ENCODE results near the gene MANEA.

MANEA gene, protein sequence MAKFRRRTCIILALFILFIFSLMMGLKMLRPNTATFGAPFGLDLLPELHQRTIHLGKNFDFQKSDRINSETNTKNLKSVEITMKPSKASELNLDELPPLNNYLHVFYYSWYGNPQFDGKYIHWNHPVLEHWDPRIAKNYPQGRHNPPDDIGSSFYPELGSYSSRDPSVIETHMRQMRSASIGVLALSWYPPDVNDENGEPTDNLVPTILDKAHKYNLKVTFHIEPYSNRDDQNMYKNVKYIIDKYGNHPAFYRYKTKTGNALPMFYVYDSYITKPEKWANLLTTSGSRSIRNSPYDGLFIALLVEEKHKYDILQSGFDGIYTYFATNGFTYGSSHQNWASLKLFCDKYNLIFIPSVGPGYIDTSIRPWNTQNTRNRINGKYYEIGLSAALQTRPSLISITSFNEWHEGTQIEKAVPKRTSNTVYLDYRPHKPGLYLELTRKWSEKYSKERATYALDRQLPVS

DNA sequence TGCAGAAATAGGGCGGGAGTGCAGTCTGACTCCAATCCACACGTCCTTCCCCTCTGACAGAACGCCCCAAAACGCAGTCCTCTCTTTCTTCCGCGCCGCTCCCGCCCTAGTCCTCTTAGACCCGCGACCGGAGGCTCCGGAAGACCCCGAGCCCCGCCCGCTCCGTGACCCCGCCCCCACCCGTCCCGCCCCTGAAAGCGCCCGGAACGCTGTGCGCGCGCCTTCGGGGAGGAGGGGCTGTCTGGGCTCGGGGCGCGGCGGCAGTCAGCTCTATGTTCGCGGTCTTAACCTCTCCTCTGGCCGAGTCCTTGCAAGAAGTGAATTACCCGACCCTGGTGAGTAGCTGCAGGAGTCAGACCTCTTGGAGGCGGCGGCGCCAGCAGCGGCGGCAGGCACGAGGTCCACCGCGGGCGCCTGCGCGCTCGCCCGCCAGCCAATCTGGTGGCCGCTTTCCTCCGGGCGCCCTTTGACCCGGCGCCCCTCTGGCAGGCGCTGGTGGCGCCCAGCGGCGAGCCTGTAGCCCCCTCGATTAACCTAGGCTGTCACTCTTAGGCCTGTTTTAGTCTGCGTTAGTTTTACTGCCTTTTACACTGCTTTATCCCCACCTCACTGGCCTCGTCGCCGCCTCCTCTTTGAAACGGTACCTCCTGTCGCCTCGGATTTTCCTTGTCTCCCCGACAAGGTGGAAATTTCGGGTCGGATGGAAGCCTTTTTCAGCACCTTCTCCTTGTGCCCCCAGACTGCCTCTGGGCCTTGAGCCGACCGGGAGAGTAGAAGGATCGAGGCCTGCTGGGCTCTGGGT is at the start of gene MANEA:
Gene MANEA (plus strand): TSS at position 232 of the 802 bp plus-strand sequence. CDS start 8,905 bp downstream, outside the sequence.
- Histone ChIP-seq H3K4me1 (ENCODE audit: insufficient read depth, low read length) (peaks cover 16% of the 10 kb centered on the region), H3K4me3 (ENCODE audit: low read depth in 1 of 2, low read length in 2 of 2) (peak within 1 kb of the TSS; percentile 78 to 85), H3K9me3 (ENCODE audit: low read length) (no peaks in the 10 kb centered on the region)

DNA sequence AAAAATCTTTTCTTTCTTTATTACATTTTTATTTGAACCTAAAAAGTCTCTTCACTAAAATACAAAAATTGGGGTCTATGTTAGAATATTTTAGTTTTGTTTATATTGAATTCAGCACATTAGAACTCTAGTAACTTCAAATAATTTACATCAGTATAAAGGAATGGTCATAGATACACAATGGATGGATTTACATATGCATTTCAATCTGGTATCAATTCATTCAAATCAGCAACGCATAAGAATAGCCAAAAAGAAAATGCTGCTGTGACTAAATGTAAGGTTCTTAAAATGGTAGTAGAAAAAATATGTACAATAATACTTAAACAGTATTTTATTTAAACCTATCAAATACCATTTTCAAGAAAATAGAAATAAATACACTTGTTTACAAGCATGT is 47.6 kb upstream of the MANEA start:
- Histone ChIP-seq H3K36me3 (ENCODE audit: insufficient read depth, low read length) (no peaks in the 10 kb centered on the region), H3K9me3 (ENCODE audit: low read length) (no peaks in the 10 kb centered on the region), H3K4me3 (ENCODE audit: low read depth in 1 of 2, low read length in 2 of 2) (no peak overlapping the region), H3K9ac (ENCODE audit: low read length) (no peak overlapping the region), H3K27ac (ENCODE audit: low read depth, low read length) (no peak overlapping the region), H3K4me1 (ENCODE audit: insufficient read depth, low read length) (peaks cover 9% of the 10 kb centered on the region), H3K27me3 (ENCODE audit: control insufficient read depth in 1 of 2, insufficient read depth in 2 of 2, low read length in 2 of 2) (no peaks in the 10 kb centered on the region)

More for the DNA sequence above, at the start of gene MANEA:
- peak within 1 kb of the TSS; percentile 85 for H3K27ac ChIP-seq (ENCODE audit: low read depth, low read length)
- H3K9ac ChIP-seq (ENCODE audit: low read length): peak within 1 kb of the TSS; percentile 94
- no peaks in the 10 kb centered on the region for H3K36me3 ChIP-seq (ENCODE audit: insufficient read depth, low read length)
- H3K27me3 ChIP-seq (ENCODE audit: control insufficient read depth in 1 of 2, insufficient read depth in 2 of 2, low read length in 2 of 2): no peaks in the 10 kb centered on the region

DNA sequence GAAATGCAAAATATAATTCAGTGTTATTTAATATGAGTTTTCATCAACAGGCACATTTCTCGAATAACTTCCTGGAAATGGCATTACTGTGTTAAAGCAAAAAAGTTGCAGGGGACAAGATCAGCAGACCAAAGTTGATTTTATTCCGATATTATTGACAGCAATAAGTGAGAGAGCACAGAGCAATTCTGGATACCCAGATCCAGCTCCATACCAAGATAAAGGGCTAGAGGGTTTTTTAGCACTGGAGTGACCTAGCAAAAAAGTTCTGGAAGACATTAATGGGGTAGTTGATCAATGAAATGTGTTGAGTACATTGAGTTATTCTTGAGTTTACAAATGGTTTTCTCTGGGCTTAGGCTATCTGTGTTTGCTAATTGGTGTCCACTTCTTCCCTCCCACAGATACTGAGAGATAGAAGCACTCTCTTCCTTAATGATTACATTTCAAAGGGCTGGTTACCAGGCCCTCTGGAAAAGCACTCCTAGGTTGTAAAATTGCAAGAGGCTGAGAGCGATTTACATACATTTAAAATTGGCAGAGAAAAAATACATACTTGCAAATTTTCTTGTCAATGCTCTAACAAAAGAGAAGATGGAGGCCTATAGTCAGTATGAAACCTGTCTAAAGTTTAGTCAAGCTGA is 47.0 kb upstream of the MANEA start:
- Histone ChIP-seq H3K36me3 (ENCODE audit: insufficient read depth, low read length) (no peaks in the 10 kb centered on the region), H3K4me3 (ENCODE audit: low read depth in 1 of 2, low read length in 2 of 2) (no peak overlapping the region), H3K4me1 (ENCODE audit: insufficient read depth, low read length) (peaks cover 9% of the 10 kb centered on the region), H3K27me3 (ENCODE audit: control insufficient read depth in 1 of 2, insufficient read depth in 2 of 2, low read length in 2 of 2) (no peaks in the 10 kb centered on the region), H3K27ac (ENCODE audit: low read depth, low read length) (no peak overlapping the region), H3K9ac (ENCODE audit: low read length) (no peak overlapping the region), H3K9me3 (ENCODE audit: low read length) (no peaks in the 10 kb centered on the region)

DNA sequence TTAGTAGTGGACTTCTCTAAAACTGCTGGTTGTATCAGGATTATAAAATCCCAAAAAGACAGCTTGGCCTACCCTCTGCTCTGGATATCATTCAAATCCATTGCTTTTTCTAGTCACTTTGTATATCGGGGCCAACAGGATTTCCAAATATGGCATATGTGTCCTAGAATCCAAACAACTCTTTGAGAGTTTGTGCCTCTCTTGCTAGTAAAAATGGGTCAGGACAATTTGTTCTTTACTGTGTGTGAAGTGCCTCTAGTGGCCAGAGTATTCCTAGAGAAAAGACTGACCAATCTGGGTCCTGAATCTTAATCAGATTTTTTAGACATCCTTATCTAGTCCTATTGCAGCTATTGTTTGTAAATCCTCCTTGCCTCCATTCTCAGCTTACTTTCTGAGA is 33.5 kb upstream of the MANEA start:
- Histone ChIP-seq H3K27ac (ENCODE audit: low read depth, low read length) (no peak overlapping the region), H3K9ac (ENCODE audit: low read length) (no peak overlapping the region), H3K4me3 (ENCODE audit: low read depth in 1 of 2, low read length in 2 of 2) (no peak overlapping the region), H3K27me3 (ENCODE audit: control insufficient read depth in 1 of 2, insufficient read depth in 2 of 2, low read length in 2 of 2) (no peaks in the 10 kb centered on the region), H3K4me1 (ENCODE audit: insufficient read depth, low read length) (no peaks in the 10 kb centered on the region), H3K36me3 (ENCODE audit: insufficient read depth, low read length) (no peaks in the 10 kb centered on the region), H3K9me3 (ENCODE audit: low read length) (no peaks in the 10 kb centered on the region)

DNA sequence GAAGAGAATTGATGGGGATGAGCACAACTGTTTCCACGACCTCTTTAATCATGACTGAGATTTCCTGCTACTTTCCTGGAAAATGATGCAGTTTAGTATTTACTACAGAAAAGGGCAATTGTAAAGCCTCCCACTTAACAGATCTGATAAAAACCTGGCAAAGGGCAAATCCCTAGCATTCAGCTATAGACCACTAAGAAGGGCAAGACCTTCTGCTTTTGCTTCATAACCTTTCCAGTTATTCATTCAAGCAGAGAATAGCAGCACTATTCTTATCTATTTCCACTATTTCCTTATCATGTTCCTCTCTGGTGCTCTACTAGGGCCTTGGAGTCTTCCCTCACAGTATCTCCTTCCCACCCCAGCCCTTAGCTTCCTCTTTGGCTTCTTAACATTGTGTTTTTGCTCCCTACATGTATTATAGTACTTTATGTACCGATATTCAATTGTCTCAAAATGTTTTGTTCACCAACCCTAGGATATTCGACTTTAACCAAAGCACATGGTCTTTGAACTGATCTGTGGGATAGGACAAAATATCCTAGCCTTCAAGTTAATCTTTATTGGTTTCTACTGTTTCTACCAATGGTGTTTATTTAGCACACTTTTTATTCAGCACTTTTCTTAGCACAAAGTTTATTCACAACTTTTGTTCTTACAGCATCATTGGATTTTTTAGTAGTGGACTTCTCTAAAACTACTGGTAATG is 32.7 kb upstream of the MANEA start:
- Histone ChIP-seq H3K9me3 (ENCODE audit: low read length) (no peaks in the 10 kb centered on the region), H3K27ac (ENCODE audit: low read depth, low read length) (no peak overlapping the region), H3K27me3 (ENCODE audit: control insufficient read depth in 1 of 2, insufficient read depth in 2 of 2, low read length in 2 of 2) (no peaks in the 10 kb centered on the region), H3K4me3 (ENCODE audit: low read depth in 1 of 2, low read length in 2 of 2) (no peak overlapping the region), H3K36me3 (ENCODE audit: insufficient read depth, low read length) (no peaks in the 10 kb centered on the region), H3K9ac (ENCODE audit: low read length) (no peak overlapping the region), H3K4me1 (ENCODE audit: insufficient read depth, low read length) (no peaks in the 10 kb centered on the region)

DNA sequence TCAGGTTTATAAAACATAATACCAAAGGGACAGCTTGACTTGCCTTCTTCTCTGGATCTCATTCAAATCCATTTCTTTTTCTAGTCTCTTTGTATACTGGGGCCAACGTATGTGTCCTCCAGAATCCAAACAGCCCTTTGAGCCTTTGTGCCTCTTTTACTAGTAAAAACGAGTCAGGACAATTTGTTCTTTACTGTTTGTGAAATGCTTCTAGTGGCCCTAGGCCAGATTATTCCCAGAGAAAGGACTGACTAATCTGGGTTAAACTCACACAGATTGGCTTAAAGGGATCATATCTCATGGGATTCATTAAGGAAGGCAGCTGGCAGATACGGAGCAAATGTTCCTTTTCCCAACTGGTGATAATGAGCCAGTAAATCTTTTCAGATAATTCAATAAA is 32.1 kb upstream of the MANEA start:
- Histone ChIP-seq H3K4me3 (ENCODE audit: low read depth in 1 of 2, low read length in 2 of 2) (no peak overlapping the region), H3K4me1 (ENCODE audit: insufficient read depth, low read length) (no peaks in the 10 kb centered on the region), H3K36me3 (ENCODE audit: insufficient read depth, low read length) (no peaks in the 10 kb centered on the region), H3K9me3 (ENCODE audit: low read length) (no peaks in the 10 kb centered on the region), H3K27ac (ENCODE audit: low read depth, low read length) (no peak overlapping the region), H3K27me3 (ENCODE audit: control insufficient read depth in 1 of 2, insufficient read depth in 2 of 2, low read length in 2 of 2) (no peaks in the 10 kb centered on the region), H3K9ac (ENCODE audit: low read length) (no peak overlapping the region)

DNA sequence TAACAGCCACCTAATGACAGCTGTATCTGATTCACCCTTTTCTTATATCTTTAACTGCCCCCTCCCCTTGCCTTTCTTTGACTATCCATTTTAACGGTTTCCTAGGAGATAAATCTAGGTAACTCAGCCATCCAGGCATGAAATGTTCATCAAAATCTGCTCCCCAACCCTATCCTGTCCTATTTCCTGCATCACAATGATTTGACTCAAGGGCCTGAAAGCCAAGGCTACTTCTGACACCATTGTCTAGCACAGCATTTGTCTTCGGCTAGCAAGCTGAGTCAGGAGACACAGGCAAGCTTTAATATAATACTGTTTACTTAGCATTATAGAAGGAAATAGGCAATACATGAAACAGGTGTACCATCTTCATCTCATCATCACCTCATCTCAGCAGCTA is 31.6 kb upstream of the MANEA start:
- Histone ChIP-seq H3K9me3 (ENCODE audit: low read length) (no peaks in the 10 kb centered on the region), H3K4me3 (ENCODE audit: low read depth in 1 of 2, low read length in 2 of 2) (no peak overlapping the region), H3K9ac (ENCODE audit: low read length) (no peak overlapping the region), H3K27me3 (ENCODE audit: control insufficient read depth in 1 of 2, insufficient read depth in 2 of 2, low read length in 2 of 2) (no peaks in the 10 kb centered on the region), H3K4me1 (ENCODE audit: insufficient read depth, low read length) (no peaks in the 10 kb centered on the region), H3K27ac (ENCODE audit: low read depth, low read length) (no peak overlapping the region), H3K36me3 (ENCODE audit: insufficient read depth, low read length) (no peaks in the 10 kb centered on the region)

DNA sequence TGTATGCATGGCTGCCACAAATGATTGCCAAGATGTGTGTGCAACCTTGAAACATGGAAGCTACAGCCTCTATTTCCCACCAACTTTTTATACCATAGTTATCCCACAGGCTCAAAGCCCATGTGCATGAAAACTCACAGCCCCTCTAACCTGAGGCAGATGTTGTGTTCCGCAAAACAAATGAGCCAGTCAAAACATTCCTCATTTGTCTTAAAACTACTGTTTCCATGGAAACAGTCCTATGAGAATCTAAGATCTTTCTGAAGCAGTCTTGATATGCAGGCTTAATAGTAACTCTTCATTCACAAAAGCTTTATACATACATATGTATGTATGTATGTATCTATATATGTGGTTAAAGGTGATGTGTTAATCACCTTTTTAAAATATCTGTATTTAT is 31.2 kb upstream of the MANEA start:
- H3K36me3 ChIP-seq (ENCODE audit: insufficient read depth, low read length): no peaks in the 10 kb centered on the region
- no peak overlapping the region for H3K9ac ChIP-seq (ENCODE audit: low read length)
- no peaks in the 10 kb centered on the region for H3K27me3 ChIP-seq (ENCODE audit: control insufficient read depth in 1 of 2, insufficient read depth in 2 of 2, low read length in 2 of 2)
- no peak overlapping the region for H3K4me3 ChIP-seq (ENCODE audit: low read depth in 1 of 2, low read length in 2 of 2)
- H3K27ac ChIP-seq (ENCODE audit: low read depth, low read length): no peak overlapping the region
- H3K9me3 ChIP-seq (ENCODE audit: low read length): no peaks in the 10 kb centered on the region
- no peaks in the 10 kb centered on the region for H3K4me1 ChIP-seq (ENCODE audit: insufficient read depth, low read length)

DNA sequence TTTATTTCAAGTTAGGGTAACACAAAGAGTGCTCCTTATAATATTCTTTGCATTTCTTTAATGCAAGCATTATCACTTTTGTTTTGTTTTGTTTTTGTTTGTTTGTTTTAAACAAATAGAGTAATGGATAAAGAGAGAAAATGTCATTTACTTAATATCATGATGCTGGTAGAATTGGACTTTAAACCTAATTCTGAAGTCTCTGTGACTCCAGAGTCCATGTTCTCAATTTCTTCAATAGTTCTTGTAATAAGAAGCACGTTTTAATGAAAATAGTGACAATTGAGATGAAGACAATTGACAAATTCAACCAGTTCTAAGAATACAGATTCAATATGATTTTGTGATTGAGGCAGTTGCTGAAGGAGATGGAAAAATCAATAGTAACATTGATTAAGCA is 30.3 kb upstream of the MANEA start:
- Histone ChIP-seq H3K9me3 (ENCODE audit: low read length) (no peaks in the 10 kb centered on the region), H3K36me3 (ENCODE audit: insufficient read depth, low read length) (no peaks in the 10 kb centered on the region), H3K27ac (ENCODE audit: low read depth, low read length) (no peak overlapping the region), H3K27me3 (ENCODE audit: control insufficient read depth in 1 of 2, insufficient read depth in 2 of 2, low read length in 2 of 2) (no peaks in the 10 kb centered on the region), H3K4me3 (ENCODE audit: low read depth in 1 of 2, low read length in 2 of 2) (no peak overlapping the region), H3K4me1 (ENCODE audit: insufficient read depth, low read length) (no peaks in the 10 kb centered on the region), H3K9ac (ENCODE audit: low read length) (no peak overlapping the region)

DNA sequence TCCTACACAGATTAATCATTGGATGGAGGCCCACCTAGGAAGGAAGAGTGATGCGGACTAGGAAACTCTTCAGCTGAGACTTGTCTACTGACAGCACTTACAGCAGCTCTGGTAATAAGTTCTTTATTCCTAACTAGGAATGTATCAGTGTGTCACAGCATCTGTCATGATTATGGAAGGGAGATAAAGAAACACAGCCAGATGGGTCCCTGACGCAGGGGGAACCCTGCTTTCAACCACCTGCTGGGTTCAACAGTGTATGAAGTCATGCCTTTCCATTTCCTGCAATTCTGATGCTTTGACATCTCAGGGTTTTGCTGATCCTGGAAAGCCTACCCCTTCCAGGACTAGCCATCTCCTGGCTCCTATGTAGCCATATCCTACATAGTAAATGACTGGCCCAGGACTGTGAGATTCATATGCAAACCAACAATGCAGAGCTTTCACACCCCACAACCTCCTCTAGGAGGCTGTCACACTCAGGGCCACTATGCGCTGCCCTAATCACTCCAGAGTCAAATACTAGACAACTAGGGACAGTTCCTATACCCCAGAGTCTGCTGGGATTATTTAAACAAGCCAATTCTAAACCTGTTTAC is 29.0 kb upstream of the MANEA start:
- Histone ChIP-seq H3K9me3 (ENCODE audit: low read length) (no peaks in the 10 kb centered on the region), H3K27ac (ENCODE audit: low read depth, low read length) (no peak overlapping the region), H3K4me3 (ENCODE audit: low read depth in 1 of 2, low read length in 2 of 2) (no peak overlapping the region), H3K4me1 (ENCODE audit: insufficient read depth, low read length) (no peaks in the 10 kb centered on the region), H3K27me3 (ENCODE audit: control insufficient read depth in 1 of 2, insufficient read depth in 2 of 2, low read length in 2 of 2) (no peaks in the 10 kb centered on the region), H3K36me3 (ENCODE audit: insufficient read depth, low read length) (no peaks in the 10 kb centered on the region), H3K9ac (ENCODE audit: low read length) (no peak overlapping the region)
